ENCODE measurements around the gene UQCC5. TPM values are rescaled to one million over a fixed set of nuclear protein-coding genes. Genes with fewer than 3 reads are reported as not detected.

The UQCC5 gene
- total and polyA plus RNA-seq, 4 donors, result 3.3 to 39.9 (median 6.8) TPM

- TF ChIP-seq SP1 (IDR thresholded peaks at IDR 0.05) (no peak), NR2F2 (IDR thresholded peaks at IDR 0.05) (no peak)
Observed at GRCh38 chr3:52570076-52570475, 33.7 kb downstream of the UQCC5 start (continued).

GRCh38 chr3:52572221-52572620, 35.8 kb downstream of the UQCC5 start:
- WGBS, result 69% methylated on average over 6 of the region's 6 CpGs
- H3K36me3 ChIP-seq (ENCODE audit: control insufficient read depth in 4 of 4, insufficient read depth in 3 of 4, low read depth in 1 of 4, low read length in 3 of 4), result peaks cover 3 to 37% (median 20%) of the 10 kb centered on the region in 4 donors
- DNase-seq (ENCODE audit: low spot score), result no peak
- no peak overlapping the region for H3K4me3 ChIP-seq (ENCODE audit: low read depth in 1 of 3, low read length in 3 of 3)
- H3K9ac ChIP-seq (ENCODE audit: low read depth in 1 of 2, low read length in 2 of 2), result no peak overlapping the region
- TF ChIP-seq HNF4G (IDR thresholded peaks at IDR 0.05) (no peak), RXRA (IDR thresholded peaks at IDR 0.05) (no peak), HNF4A (conservative IDR thresholded peaks at IDR 0.05) (no peak), RAD21 (IDR thresholded peaks at IDR 0.05) (no peak), REST (IDR thresholded peaks at IDR 0.05) (no peak), SP1 (IDR thresholded peaks at IDR 0.05) (no peak), GABPA (IDR thresholded peaks at IDR 0.05 in 1 of 2, conservative IDR thresholded peaks at IDR 0.05 in 1 of 2) (no peak), MAX (IDR thresholded peaks at IDR 0.05) (no peak), ATF3 (IDR thresholded peaks at IDR 0.05) (no peak), YY1 (IDR thresholded peaks at IDR 0.05) (no peak), FOXA2 (IDR thresholded peaks at IDR 0.05) (no peak), EGR1 (IDR thresholded peaks at IDR 0.05; ENCODE audit: low read depth in 2 of 2) (no peak), ZBTB33 (IDR thresholded peaks at IDR 0.05) (no peak)
- H3K9me3 ChIP-seq (ENCODE audit: control insufficient read depth in 4 of 4, low read length in 3 of 4), result no peaks in the 10 kb centered on the region
- H3K27ac ChIP-seq (ENCODE audit: low read depth in 1 of 2, low read length in 2 of 2), result no peak overlapping the region
- no peaks in the 10 kb centered on the region for H3K27me3 ChIP-seq (ENCODE audit: control insufficient read depth in 4 of 4, insufficient read depth in 4 of 4, low read length in 3 of 4)
- no peaks in the 10 kb centered on the region for H3K4me1 ChIP-seq (ENCODE audit: control insufficient read depth in 4 of 4, insufficient read depth in 4 of 4, low read length in 3 of 4)

GRCh38 chr3:52574056-52574965, 37.9 kb downstream of the UQCC5 start:
- H3K27ac ChIP-seq (ENCODE audit: low read depth in 1 of 2, low read length in 2 of 2), result no peak overlapping the region
- 92% methylated on average over 6 of the region's 6 CpGs for WGBS
- no peaks in the 10 kb centered on the region for H3K27me3 ChIP-seq (ENCODE audit: control insufficient read depth in 4 of 4, insufficient read depth in 4 of 4, low read length in 3 of 4)
- no peaks in the 10 kb centered on the region for H3K9me3 ChIP-seq (ENCODE audit: control insufficient read depth in 4 of 4, low read length in 3 of 4)
- H3K4me3 ChIP-seq (ENCODE audit: low read depth in 1 of 3, low read length in 3 of 3), result no peak overlapping the region
- H3K36me3 ChIP-seq (ENCODE audit: control insufficient read depth in 4 of 4, insufficient read depth in 3 of 4, low read depth in 1 of 4, low read length in 3 of 4), result peaks cover 1 to 57% (median 35%) of the 10 kb centered on the region in 4 donors
- H3K4me1 ChIP-seq (ENCODE audit: control insufficient read depth in 4 of 4, insufficient read depth in 4 of 4, low read length in 3 of 4), result no peaks in the 10 kb centered on the region
- no peak for DNase-seq (ENCODE audit: low spot score)
- TF ChIP-seq JUND (IDR thresholded peaks at IDR 0.05), result no peak
- no peak for TF ChIP-seq MAX (IDR thresholded peaks at IDR 0.05)
- no peak for TF ChIP-seq FOXA2 (IDR thresholded peaks at IDR 0.05)
- no peak for TF ChIP-seq HNF4G (IDR thresholded peaks at IDR 0.05)
- TF ChIP-seq GABPA (IDR thresholded peaks at IDR 0.05 in 1 of 2, conservative IDR thresholded peaks at IDR 0.05 in 1 of 2), result no peak
- no peak for TF ChIP-seq YY1 (IDR thresholded peaks at IDR 0.05)
- TF ChIP-seq RXRA (IDR thresholded peaks at IDR 0.05), result no peak
- no peak for TF ChIP-seq RAD21 (IDR thresholded peaks at IDR 0.05)
- TF ChIP-seq NR2F2 (IDR thresholded peaks at IDR 0.05), result no peak
- no peak for TF ChIP-seq REST (IDR thresholded peaks at IDR 0.05)
- H3K9ac ChIP-seq (ENCODE audit: low read depth in 1 of 2, low read length in 2 of 2), result no peak overlapping the region

Data from liver (tissue), 9 donors.